AG09319 (cell line): ENCODE data around the gene ASAH2B.
A peak's percentile ranks its signal among the peaks of the same experiment; 100 is the strongest.
"Not testable (repeated sequence)": the region's sequence is repeated elsewhere in the genome, so short reads cannot be mapped to it uniquely, and the experiment has no call there.

ENCODE experiments used
- DNase-seq: peaks from one replicate; pipeline ENCODE4 v3.0.0-alpha.2; 2010; ENCODE audit warnings: low read depth; ENCODE audit errors: extremely low read depth
- CTCF ChIP-seq: IDR thresholded peaks from 2 replicates; pipeline ENCODE4 v1.5.1; 2011; ENCODE audit warnings: low read depth, mild to moderate bottlenecking, inconsistent platforms, low read length, moderate library complexity

ASAH2B gene

GRCh38 chr10:50739618-50740292 lies at the start of gene ASAH2B:
TSS of gene ASAH2B (plus strand) at chr10:50739936. CDS start at chr10:50745131, 5,195 bp downstream.
- TF ChIP-seq CTCF, result no peak
- peak; percentile 49 for DNase-seq

- not testable (repeated sequence) for DNase-seq
Observed at GRCh38 chr10:50697819-50698218, 41.9 kb upstream of the ASAH2B start.

GRCh38 chr10:50701947-50702346 lies 37.8 kb upstream of the ASAH2B start:
- not testable (repeated sequence) for DNase-seq

- DNase-seq, result not testable (repeated sequence)
Observed at GRCh38 chr10:50702997-50703396, 36.7 kb upstream of the ASAH2B start.

GRCh38 chr10:50704436-50705079 lies 35.2 kb upstream of the ASAH2B start:
- DNase-seq, result not testable (repeated sequence)

GRCh38 chr10:50706006-50706405 lies 33.7 kb upstream of the ASAH2B start:
- DNase-seq, result not testable (repeated sequence)

- DNase-seq, result not testable (repeated sequence)
Observed at GRCh38 chr10:50710241-50710640, 29.5 kb upstream of the ASAH2B start.

- not testable (repeated sequence) for DNase-seq
Observed at GRCh38 chr10:50723812-50724211, 15.9 kb upstream of the ASAH2B start.

GRCh38 chr10:50728112-50728511 lies 11.6 kb upstream of the ASAH2B start:
- not testable (repeated sequence) for DNase-seq

GRCh38 chr10:50738987-50739617 lies 634 bp upstream of the ASAH2B start:
- not testable (repeated sequence) for DNase-seq

GRCh38 chr10:50740293-50740648 lies 535 bp downstream of the ASAH2B start:
- no peak for TF ChIP-seq CTCF
- peak; percentile 36 for DNase-seq

- DNase-seq, result not testable (repeated sequence)
Observed at GRCh38 chr10:50742820-50743219, 3.1 kb downstream of the ASAH2B start.

GRCh38 chr10:50766774-50767513 lies 27.2 kb downstream of the ASAH2B start:
- not testable (repeated sequence) for DNase-seq

- not testable (repeated sequence) for DNase-seq
Observed at GRCh38 chr10:50772042-50772441, 32.3 kb downstream of the ASAH2B start.

GRCh38 chr10:50774868-50775267 lies 35.1 kb downstream of the ASAH2B start:
- not testable (repeated sequence) for DNase-seq

GRCh38 chr10:50780036-50780435 lies 40.3 kb downstream of the ASAH2B start:
- DNase-seq, result peak; percentile 3

- DNase-seq, result not testable (repeated sequence)
Observed at GRCh38 chr10:50782017-50782416, 42.3 kb downstream of the ASAH2B start.

GRCh38 chr10:50787962-50788361 lies 48.2 kb downstream of the ASAH2B start:
- not testable (repeated sequence) for DNase-seq
